Measurements from ENCODE around the gene GALR3.

GALR3 gene

DNA sequence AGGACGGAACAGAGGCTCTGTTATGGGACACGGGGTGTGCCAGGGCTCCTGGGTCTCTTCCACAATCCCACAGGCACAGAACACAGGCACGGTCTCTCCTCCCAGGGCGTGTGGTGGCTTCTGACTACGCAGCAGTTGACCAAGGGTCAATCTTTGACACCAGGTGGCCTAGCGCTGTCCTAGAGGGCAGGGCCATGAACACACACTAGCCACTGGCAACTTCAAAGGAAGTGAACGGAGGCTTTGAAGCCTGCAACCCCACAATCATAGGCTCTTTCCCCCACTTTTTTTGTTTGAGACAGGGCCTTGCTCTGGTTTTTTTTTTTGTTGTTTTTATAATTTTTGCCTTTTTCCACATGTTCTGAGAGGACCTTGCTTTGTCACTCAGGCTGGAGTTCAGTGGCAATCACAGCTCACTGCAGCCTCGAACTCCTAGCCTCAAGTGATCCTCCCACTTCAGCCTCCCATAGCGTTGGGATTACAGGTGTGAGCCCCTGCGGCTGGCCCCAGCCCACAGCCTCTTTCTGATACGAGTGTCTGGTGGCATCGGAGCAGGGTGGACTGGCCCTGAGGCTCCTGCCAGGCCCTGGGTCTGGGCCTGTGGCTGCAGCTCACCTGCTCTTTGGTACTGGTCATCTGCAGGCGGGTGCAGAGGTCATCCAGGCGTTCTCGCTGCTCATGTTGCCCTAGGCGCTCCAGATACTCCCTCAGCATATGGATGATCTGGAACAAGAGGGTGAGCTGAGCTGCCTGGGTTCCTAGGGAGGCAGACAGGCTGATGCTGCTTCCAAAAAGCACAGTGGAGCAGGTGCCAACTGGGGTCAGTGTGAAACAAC is 9.1 kb downstream of the GALR3 start:
- Histone ChIP-seq H2AK5ac (ENCODE audit: low read depth, low read length) (no peak overlapping the region), H3K14ac (ENCODE audit: low read length) (no peak overlapping the region), H3K36me3 (replicated peaks in 1 of 2; ENCODE audit: control insufficient read depth in 2 of 2, insufficient read depth in 2 of 2, low read length in 2 of 2) (peaks cover 38 to 83% of the 10 kb centered on the region in 2 donors)

DNA sequence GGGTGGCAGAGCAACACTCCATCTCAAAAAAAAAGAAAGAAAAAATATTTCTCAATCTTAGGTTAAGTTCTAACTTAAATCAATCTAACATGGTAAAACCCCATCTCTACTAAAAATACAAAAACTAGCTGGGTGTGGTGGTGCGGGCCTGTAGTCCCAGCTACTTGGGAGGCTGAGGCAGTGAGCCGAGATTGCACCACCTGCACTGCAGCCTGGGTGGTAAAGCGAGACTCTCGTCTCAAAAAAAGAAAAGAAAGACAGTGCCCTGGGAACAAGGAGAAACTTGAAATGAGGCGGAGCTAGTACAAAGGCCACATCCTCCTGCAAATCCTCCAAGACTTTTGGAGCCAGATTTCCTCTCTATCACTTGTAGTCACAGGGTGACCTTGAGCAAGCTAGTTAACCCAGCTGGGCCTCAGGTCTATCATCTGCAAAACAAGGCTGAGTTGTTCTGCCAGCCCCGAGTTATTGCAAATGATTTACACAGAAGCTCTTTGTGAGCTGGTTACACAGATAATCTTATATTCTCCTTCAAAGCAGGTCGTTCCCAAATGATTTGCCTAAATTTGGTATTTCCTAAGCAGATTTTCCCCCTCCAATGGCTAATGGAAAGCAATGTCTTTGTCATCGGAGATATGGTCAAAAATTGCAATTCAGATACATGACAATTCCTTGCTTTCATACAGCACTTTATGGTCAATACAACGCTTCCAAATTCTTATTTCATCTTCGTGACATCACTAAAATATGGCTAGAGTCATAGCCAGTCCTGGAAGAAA is 19.0 kb downstream of the GALR3 start:
- H3K9me3 ChIP-seq (replicated peaks in 1 of 2; ENCODE audit: control insufficient read depth in 2 of 2, insufficient read depth in 1 of 2, low read depth in 1 of 2, low read length in 2 of 2) = peaks cover 0 to 7% of the 10 kb centered on the region in 2 donors
- H2AK5ac ChIP-seq (ENCODE audit: low read depth, low read length) = no peak overlapping the region
- H2AFZ ChIP-seq (ENCODE audit: low read length) = no peak overlapping the region
- no peak overlapping the region for H3K4ac ChIP-seq (ENCODE audit: low read length)
- no peak for DNase-seq (ENCODE audit: low spot score)
- H3K27me3 ChIP-seq (ENCODE audit: control insufficient read depth in 3 of 3, insufficient read depth in 3 of 3, low read depth in 1 of 3, low read length in 3 of 3) = no peaks in the 10 kb centered on the region
- no peak overlapping the region for H2BK120ac ChIP-seq (ENCODE audit: low read depth, low read length)
- H3K4me1 ChIP-seq (ENCODE audit: control insufficient read depth in 2 of 2, insufficient read depth in 1 of 2, low read depth in 1 of 2, low read length in 2 of 2) = peaks cover 0 to 3% of the 10 kb centered on the region in 2 donors
- H3K36me3 ChIP-seq (replicated peaks in 1 of 2; ENCODE audit: control insufficient read depth in 2 of 2, insufficient read depth in 2 of 2, low read length in 2 of 2) = peaks cover 11 to 38% of the 10 kb centered on the region in 2 donors
- H3K79me1 ChIP-seq (ENCODE audit: low read depth, low read length) = no peaks in the 10 kb centered on the region
- no peak overlapping the region for H2BK12ac ChIP-seq (ENCODE audit: low read length)
- no peak overlapping the region for H3K23ac ChIP-seq (ENCODE audit: low read depth, low read length, poor library complexity)
- H3K9ac ChIP-seq (ENCODE audit: low read depth, low read length, poor library complexity) = no peak overlapping the region
- no CpG with 5 or more reads among the region's 10 CpGs for WGBS, 2 donors (ENCODE audit: extremely low coverage in 2 of 2, insufficient read length in 2 of 2, insufficient replicate concordance in 1 of 2)
- H3K4me3 ChIP-seq (ENCODE audit: low read length in 2 of 2) = peak overlapping the region in 1 of 2 donors; percentile 89
- no peak overlapping the region for H3K4me2 ChIP-seq (ENCODE audit: insufficient read depth, low read length, poor library complexity, severe bottlenecking)
- H4K8ac ChIP-seq (ENCODE audit: low read depth, low read length) = no peak overlapping the region
- no peak overlapping the region for H3K18ac ChIP-seq (ENCODE audit: low read length)
- no peak overlapping the region for H2BK15ac ChIP-seq (ENCODE audit: low read length)
- H2BK5ac ChIP-seq (ENCODE audit: low read length) = no peak overlapping the region
- H4K91ac ChIP-seq (ENCODE audit: low read depth, low read length, poor library complexity) = no peak overlapping the region
- H3K27ac ChIP-seq (replicated peaks; ENCODE audit: low read length) = no peak overlapping the region
- no peak overlapping the region for H3K14ac ChIP-seq (ENCODE audit: low read length)

More for the DNA sequence above, 9.1 kb downstream of the GALR3 start:
- Histone ChIP-seq H3K27me3 (ENCODE audit: control insufficient read depth in 3 of 3, insufficient read depth in 3 of 3, low read depth in 1 of 3, low read length in 3 of 3) (no peaks in the 10 kb centered on the region), H4K8ac (ENCODE audit: low read depth, low read length) (no peak overlapping the region), H3K4ac (ENCODE audit: low read length) (no peak overlapping the region), H4K91ac (ENCODE audit: low read depth, low read length, poor library complexity) (no peak overlapping the region), H2BK120ac (ENCODE audit: low read depth, low read length) (no peak overlapping the region), H3K4me3 (ENCODE audit: low read length in 2 of 2) (no peak overlapping the region), H3K27ac (replicated peaks; ENCODE audit: low read length) (no peak overlapping the region), H2BK12ac (ENCODE audit: low read length) (no peak overlapping the region), H2AFZ (ENCODE audit: low read length) (no peak overlapping the region), H2BK15ac (ENCODE audit: low read length) (no peak overlapping the region), H3K4me1 (ENCODE audit: control insufficient read depth in 2 of 2, insufficient read depth in 1 of 2, low read depth in 1 of 2, low read length in 2 of 2) (no peaks in the 10 kb centered on the region), H3K79me1 (ENCODE audit: low read depth, low read length) (no peaks in the 10 kb centered on the region), H3K23ac (ENCODE audit: low read depth, low read length, poor library complexity) (no peak overlapping the region), H3K9ac (ENCODE audit: low read depth, low read length, poor library complexity) (no peak overlapping the region), H3K9me3 (replicated peaks in 1 of 2; ENCODE audit: control insufficient read depth in 2 of 2, insufficient read depth in 1 of 2, low read depth in 1 of 2, low read length in 2 of 2) (no peaks in the 10 kb centered on the region), H3K4me2 (ENCODE audit: insufficient read depth, low read length, poor library complexity, severe bottlenecking) (no peak overlapping the region), H2BK5ac (ENCODE audit: low read length) (no peak overlapping the region), H3K18ac (ENCODE audit: low read length) (no peak overlapping the region)
- no peak for DNase-seq (ENCODE audit: low spot score)
- WGBS, 2 donors (ENCODE audit: extremely low coverage in 2 of 2, insufficient read length in 2 of 2, insufficient replicate concordance in 1 of 2) = no CpG with 5 or more reads among the region's 16 CpGs

DNA sequence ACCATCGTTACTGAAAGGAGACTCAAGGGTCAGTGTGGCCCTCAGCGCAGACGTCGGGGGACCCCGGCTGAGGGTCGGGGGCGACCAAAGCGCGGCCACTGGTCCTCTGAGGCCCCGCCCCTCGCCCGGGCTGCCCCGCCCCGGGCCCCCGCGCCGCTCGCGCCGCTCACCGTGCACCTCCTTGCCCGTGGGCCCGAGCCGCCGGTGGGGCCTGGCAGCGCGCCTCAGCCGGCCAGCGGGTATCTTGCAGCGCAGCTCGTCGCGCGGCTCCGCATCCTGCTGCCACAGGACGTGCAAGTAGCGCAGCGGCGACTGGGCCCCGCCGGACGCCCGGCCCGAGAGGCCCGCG is 20.5 kb downstream of the GALR3 start:
- peak overlapping the region; percentile 79 for H3K14ac ChIP-seq (ENCODE audit: low read length)
- H3K9ac ChIP-seq (ENCODE audit: low read depth, low read length, poor library complexity) = peak overlapping the region; percentile 93
- peak overlapping the region; percentile 73 for H3K4me2 ChIP-seq (ENCODE audit: insufficient read depth, low read length, poor library complexity, severe bottlenecking)
- no peak overlapping the region for H2BK5ac ChIP-seq (ENCODE audit: low read length)
- peak overlapping the region; percentile 90 for H3K18ac ChIP-seq (ENCODE audit: low read length)
- H4K91ac ChIP-seq (ENCODE audit: low read depth, low read length, poor library complexity) = no peak overlapping the region
- no peak for DNase-seq (ENCODE audit: low spot score)
- no peak overlapping the region for H2BK120ac ChIP-seq (ENCODE audit: low read depth, low read length)
- peak overlapping the region; percentile 52 for H2AK5ac ChIP-seq (ENCODE audit: low read depth, low read length)
- no peak overlapping the region for H2BK12ac ChIP-seq (ENCODE audit: low read length)
- H3K27ac ChIP-seq (replicated peaks; ENCODE audit: low read length) = peak overlapping the region; percentile 87
- H3K4me1 ChIP-seq (ENCODE audit: control insufficient read depth in 2 of 2, insufficient read depth in 1 of 2, low read depth in 1 of 2, low read length in 2 of 2) = peaks cover 0 to 3% of the 10 kb centered on the region in 2 donors
- peak overlapping the region; percentile 89 to 96 for H3K4me3 ChIP-seq (ENCODE audit: low read length in 2 of 2)
- no peaks in the 10 kb centered on the region for H3K27me3 ChIP-seq (ENCODE audit: control insufficient read depth in 3 of 3, insufficient read depth in 3 of 3, low read depth in 1 of 3, low read length in 3 of 3)
- peaks cover 4 to 31% of the 10 kb centered on the region in 2 donors for H3K36me3 ChIP-seq (replicated peaks in 1 of 2; ENCODE audit: control insufficient read depth in 2 of 2, insufficient read depth in 2 of 2, low read length in 2 of 2)
- H3K9me3 ChIP-seq (replicated peaks in 1 of 2; ENCODE audit: control insufficient read depth in 2 of 2, insufficient read depth in 1 of 2, low read depth in 1 of 2, low read length in 2 of 2) = peaks cover 0 to 7% of the 10 kb centered on the region in 2 donors
- no CpG with 5 or more reads among the region's 46 CpGs for WGBS, 2 donors (ENCODE audit: extremely low coverage in 2 of 2, insufficient read length in 2 of 2, insufficient replicate concordance in 1 of 2)
- H3K79me1 ChIP-seq (ENCODE audit: low read depth, low read length) = peaks cover 4% of the 10 kb centered on the region
- H3K4ac ChIP-seq (ENCODE audit: low read length) = no peak overlapping the region
- peak overlapping the region; percentile 55 for H2BK15ac ChIP-seq (ENCODE audit: low read length)
- H2AFZ ChIP-seq (ENCODE audit: low read length) = peak overlapping the region; percentile 90
- no peak overlapping the region for H4K8ac ChIP-seq (ENCODE audit: low read depth, low read length)
- H3K23ac ChIP-seq (ENCODE audit: low read depth, low read length, poor library complexity) = peak overlapping the region; percentile 80

DNA sequence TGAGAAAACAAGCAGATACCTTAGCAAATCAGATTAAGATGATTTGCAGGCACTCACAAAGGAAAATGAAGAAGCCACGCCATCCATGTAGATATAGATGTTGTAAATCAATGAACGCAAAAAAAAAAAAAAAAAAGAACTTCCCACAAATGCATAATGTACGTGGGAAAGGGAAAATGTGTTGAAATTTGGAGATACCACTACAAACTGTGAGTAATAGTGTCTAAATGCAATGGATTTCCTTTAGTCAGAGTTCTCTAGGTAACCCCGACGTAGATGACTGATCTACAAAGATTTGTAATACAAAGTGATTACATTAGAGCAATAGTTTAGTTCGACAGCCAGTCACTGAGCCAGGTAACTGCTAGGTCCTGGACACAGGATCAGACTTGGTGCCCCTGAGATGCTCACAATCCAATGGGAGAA is 21.7 kb downstream of the GALR3 start:
- Histone ChIP-seq H3K4ac (ENCODE audit: low read length) (no peak overlapping the region), H3K36me3 (replicated peaks in 1 of 2; ENCODE audit: control insufficient read depth in 2 of 2, insufficient read depth in 2 of 2, low read length in 2 of 2) (peaks cover 0 to 20% of the 10 kb centered on the region in 2 donors), H2AK5ac (ENCODE audit: low read depth, low read length) (no peak overlapping the region), H3K23ac (ENCODE audit: low read depth, low read length, poor library complexity) (no peak overlapping the region), H3K9me3 (replicated peaks in 1 of 2; ENCODE audit: control insufficient read depth in 2 of 2, insufficient read depth in 1 of 2, low read depth in 1 of 2, low read length in 2 of 2) (peaks cover 0 to 7% of the 10 kb centered on the region in 2 donors), H3K9ac (ENCODE audit: low read depth, low read length, poor library complexity) (no peak overlapping the region), H2BK120ac (ENCODE audit: low read depth, low read length) (no peak overlapping the region), H2BK15ac (ENCODE audit: low read length) (no peak overlapping the region), H4K91ac (ENCODE audit: low read depth, low read length, poor library complexity) (no peak overlapping the region), H2AFZ (ENCODE audit: low read length) (peak overlapping the region; percentile 54), H2BK5ac (ENCODE audit: low read length) (no peak overlapping the region), H3K79me1 (ENCODE audit: low read depth, low read length) (peaks cover 10% of the 10 kb centered on the region), H3K4me3 (ENCODE audit: low read length in 2 of 2) (peak overlapping the region in 1 of 2 donors; percentile 89), H3K27ac (replicated peaks; ENCODE audit: low read length) (no peak overlapping the region), H3K4me1 (ENCODE audit: control insufficient read depth in 2 of 2, insufficient read depth in 1 of 2, low read depth in 1 of 2, low read length in 2 of 2) (peaks cover 2 to 3% of the 10 kb centered on the region in 2 donors), H3K27me3 (ENCODE audit: control insufficient read depth in 3 of 3, insufficient read depth in 3 of 3, low read depth in 1 of 3, low read length in 3 of 3) (no peaks in the 10 kb centered on the region), H3K18ac (ENCODE audit: low read length) (no peak overlapping the region), H3K4me2 (ENCODE audit: insufficient read depth, low read length, poor library complexity, severe bottlenecking) (no peak overlapping the region), H2BK12ac (ENCODE audit: low read length) (no peak overlapping the region), H3K14ac (ENCODE audit: low read length) (no peak overlapping the region), H4K8ac (ENCODE audit: low read depth, low read length) (no peak overlapping the region)
- no peak for DNase-seq (ENCODE audit: low spot score)
- no CpG with 5 or more reads among the region's 6 CpGs for WGBS, 2 donors (ENCODE audit: extremely low coverage in 2 of 2, insufficient read length in 2 of 2, insufficient replicate concordance in 1 of 2)
